ENCODE data around the gene POU2AF1.

The POU2AF1 gene

GRCh38 chr11:111352231-111352746 is 26.8 kb downstream of the POU2AF1 start:
- Histone ChIP-seq H3K27me3 (no peaks in the 10 kb centered on the region), H3K27ac (no peak overlapping the region), H3K4me1 (ENCODE audit: control insufficient read depth in 1 of 2, insufficient read depth in 1 of 2, low read depth in 1 of 2, low read length in 1 of 2) (no peaks in the 10 kb centered on the region), H3K9me3 (no peaks in the 10 kb centered on the region), H3K4me3 (ENCODE audit: low read depth in 1 of 2, low read length in 1 of 2) (no peak overlapping the region), H3K36me3 (no peaks in the 10 kb centered on the region)
- no peak for TF ChIP-seq CTCF (IDR thresholded peaks at IDR 0.05)

GRCh38 chr11:111351374-111352055 is 27.6 kb downstream of the POU2AF1 start:
- no peak overlapping the region for H3K27ac ChIP-seq
- H3K4me3 ChIP-seq (ENCODE audit: low read depth in 1 of 2, low read length in 1 of 2) = no peak overlapping the region
- no peaks in the 10 kb centered on the region for H3K9me3 ChIP-seq
- TF ChIP-seq CTCF (IDR thresholded peaks at IDR 0.05) = no peak
- H3K27me3 ChIP-seq = no peaks in the 10 kb centered on the region
- H3K36me3 ChIP-seq = no peaks in the 10 kb centered on the region
- no peaks in the 10 kb centered on the region for H3K4me1 ChIP-seq (ENCODE audit: control insufficient read depth in 1 of 2, insufficient read depth in 1 of 2, low read depth in 1 of 2, low read length in 1 of 2)

- Histone ChIP-seq H3K4me3 (ENCODE audit: low read depth in 1 of 2, low read length in 1 of 2) (no peak overlapping the region), H3K36me3 (no peaks in the 10 kb centered on the region), H3K9me3 (no peaks in the 10 kb centered on the region), H3K4me1 (ENCODE audit: control insufficient read depth in 1 of 2, insufficient read depth in 1 of 2, low read depth in 1 of 2, low read length in 1 of 2) (no peaks in the 10 kb centered on the region), H3K27ac (no peak overlapping the region), H3K27me3 (no peaks in the 10 kb centered on the region)
- TF ChIP-seq CTCF (IDR thresholded peaks at IDR 0.05) = no peak
These were observed 28.3 kb downstream of the POU2AF1 start for GRCh38 chr11:111350811-111351210.

- H3K36me3 ChIP-seq = no peaks in the 10 kb centered on the region
- H3K27me3 ChIP-seq = no peaks in the 10 kb centered on the region
- H3K27ac ChIP-seq = no peak overlapping the region
- no peak overlapping the region for H3K4me3 ChIP-seq (ENCODE audit: low read depth in 1 of 2, low read length in 1 of 2)
- H3K9me3 ChIP-seq = no peaks in the 10 kb centered on the region
- no peak for TF ChIP-seq CTCF (IDR thresholded peaks at IDR 0.05)
- H3K4me1 ChIP-seq (ENCODE audit: control insufficient read depth in 1 of 2, insufficient read depth in 1 of 2, low read depth in 1 of 2, low read length in 1 of 2) = no peaks in the 10 kb centered on the region
These were observed 29.8 kb downstream of the POU2AF1 start for GRCh38 chr11:111349191-111349695.

- Histone ChIP-seq H3K27ac (no peak overlapping the region), H3K4me3 (ENCODE audit: low read depth in 1 of 2, low read length in 1 of 2) (no peak overlapping the region), H3K36me3 (no peaks in the 10 kb centered on the region), H3K27me3 (no peaks in the 10 kb centered on the region), H3K9me3 (no peaks in the 10 kb centered on the region), H3K4me1 (ENCODE audit: control insufficient read depth in 1 of 2, insufficient read depth in 1 of 2, low read depth in 1 of 2, low read length in 1 of 2) (no peaks in the 10 kb centered on the region)
- no peak for TF ChIP-seq CTCF (IDR thresholded peaks at IDR 0.05)
These were observed 30.9 kb downstream of the POU2AF1 start for GRCh38 chr11:111348147-111348546.
